MCF 10A (cell line): Measurements from ENCODE around the gene SLC22A1. TPM values are rescaled to one million over a fixed set of nuclear protein-coding genes. Genes with fewer than 3 reads are reported as not detected.
A peak's percentile ranks its signal among the peaks of the same experiment; 100 is the strongest.
"Not testable (repeated sequence)": the region's sequence is repeated elsewhere in the genome, so short reads cannot be mapped to it uniquely, and the experiment has no call there.

ENCODE experiments used
- BruUV-seq: library from RNA; stranded (reverse); fragments of 400-500 nt; replicated peaks from 2 replicates; lab custom pipeline; 2021; lab: Mats Ljungman, UMichigan
- CTCF ChIA-PET: fragments of 300-600 bp; sonication (Branson Sonifier 250); formaldehyde crosslinking; extraction: SDS; loops from one replicate; lab custom pipeline; 2021; ENCODE audit warnings: antibody characterized with exemption, inconsistent platforms; lab: Yijun Ruan, JAX
- POLR2A ChIA-PET: fragments of 300-600, 350-650 bp; sonication (Branson Sonifier 250); formaldehyde crosslinking; extraction: SDS; loops from one replicate; lab custom pipeline; 2020; ENCODE audit warnings: antibody characterized with exemption, inconsistent platforms; lab: Yijun Ruan, JAX
- DNase-seq: peaks from one replicate; pipeline ENCODE4 v3.0.0-alpha.2; 2018; ENCODE audit not compliant: unreplicated experiment
- H3K27ac Mint-ChIP-seq: one replicate; pipeline ENCODE4 v1.8.0; 2022; ENCODE audit warnings: mild to moderate bottlenecking, low read depth, mixed read lengths; ENCODE audit not compliant: unreplicated experiment
- H3K27me3 Mint-ChIP-seq: one replicate; pipeline ENCODE4 v1.8.0; 2022; ENCODE audit warnings: mixed read lengths; ENCODE audit not compliant: insufficient read depth, unreplicated experiment
- H3K36me3 Mint-ChIP-seq: one replicate; pipeline ENCODE4 v1.8.0; 2022; ENCODE audit warnings: mild to moderate bottlenecking, moderate library complexity, mixed read lengths; ENCODE audit not compliant: insufficient read depth, unreplicated experiment
- H3K4me1 Mint-ChIP-seq: one replicate; pipeline ENCODE4 v1.8.0; 2022; ENCODE audit warnings: mixed read lengths; ENCODE audit not compliant: insufficient read depth, unreplicated experiment
- H3K4me3 Mint-ChIP-seq: one replicate; pipeline ENCODE4 v1.8.0; 2022; ENCODE audit warnings: mild to moderate bottlenecking, moderate library complexity, mixed read lengths; ENCODE audit not compliant: unreplicated experiment
- H3K9me3 Mint-ChIP-seq: one replicate; pipeline ENCODE4 v1.8.0; 2022; ENCODE audit warnings: mixed read lengths; ENCODE audit not compliant: unreplicated experiment
- intact Hi-C: fragments of 100-400 bp; cut with micrococcal nuclease; formaldehyde crosslinking; loops from 2 replicates; pipeline ENCODE4 v1.14.1; 2022
- total RNA-seq: library from RNA; stranded (reverse); gene quantifications from 2 replicates; pipeline ENCODE4 v1.2.3, GENCODE V29; 2022
- TF ChIP-seq, protein P1 (sequence below): fragments of 200-600 bp; IDR thresholded peaks from one replicate; pipeline ENCODE4 v1.8.0; 2022; ENCODE audit warnings: antibody characterized with exemption, mild to moderate bottlenecking; ENCODE audit not compliant: unreplicated experiment

The SLC22A1 gene
- total RNA-seq, 1 experiment from 2014 or later, result 0.86 TPM

DNA sequence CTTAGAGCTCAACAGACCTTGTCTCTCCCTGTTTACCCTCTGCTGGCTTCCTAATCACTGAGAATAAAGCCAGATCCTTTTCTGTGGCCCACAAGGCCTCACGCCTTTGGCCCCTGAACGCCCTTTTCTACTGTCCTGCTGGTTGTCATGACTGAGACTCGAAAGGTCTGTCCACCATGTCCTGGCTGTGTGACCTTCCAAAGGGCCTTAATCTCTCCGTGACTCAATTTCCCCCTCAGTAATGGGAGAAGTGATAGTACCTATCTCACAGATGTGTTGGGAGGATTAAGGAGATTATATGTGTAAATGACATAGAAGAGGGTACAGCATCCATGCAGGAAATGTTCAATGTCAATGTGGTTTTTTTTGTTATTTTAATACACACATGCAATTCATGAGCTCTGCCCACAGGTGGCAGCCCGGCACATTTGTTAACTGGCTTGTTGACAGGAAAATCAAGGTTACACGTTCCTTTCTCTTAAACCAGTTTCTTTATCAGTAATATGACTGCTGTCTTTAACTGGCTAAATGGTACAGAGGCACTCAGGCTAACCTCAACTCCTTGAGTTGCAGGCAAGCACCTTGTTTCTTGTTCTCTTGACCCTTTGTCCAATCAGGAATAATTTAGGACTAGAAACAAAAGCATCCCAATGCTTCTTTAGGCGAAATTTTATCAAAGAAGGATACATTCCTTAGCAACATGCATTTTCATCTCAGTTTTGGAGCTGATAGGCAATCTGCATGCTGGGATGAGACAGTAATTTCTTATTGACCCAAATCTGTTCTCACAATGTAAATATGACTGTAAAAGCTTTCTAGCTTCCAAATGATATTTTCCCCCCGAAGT is 16.6 kb downstream of the SLC22A1 start:
- Mint-ChIP-seq H3K36me3 (peaks cover 7% of the 10 kb centered on the region), H3K4me1 (peaks cover 25% of the 10 kb centered on the region), H3K9me3 (no peaks in the 10 kb centered on the region), H3K27me3 (no peaks in the 10 kb centered on the region), H3K27ac (no peak overlapping the region), H3K4me3 (no peak overlapping the region)
- ChIA-PET POLR2A (interaction anchor here (0.5 to 1.4 kb wide), 7 partner anchors 9 to 318 kb away, joined by 3 to 6 read pairs (median 3); no protein-coding TSS in a partner anchor), CTCF (interaction anchor here (0.6 to 6.7 kb wide), 32 partner anchors 9 to 1083 kb away, joined by 3 to 91 read pairs (median 4); no protein-coding TSS in a partner anchor)
- TF ChIP-seq, protein P1, sequence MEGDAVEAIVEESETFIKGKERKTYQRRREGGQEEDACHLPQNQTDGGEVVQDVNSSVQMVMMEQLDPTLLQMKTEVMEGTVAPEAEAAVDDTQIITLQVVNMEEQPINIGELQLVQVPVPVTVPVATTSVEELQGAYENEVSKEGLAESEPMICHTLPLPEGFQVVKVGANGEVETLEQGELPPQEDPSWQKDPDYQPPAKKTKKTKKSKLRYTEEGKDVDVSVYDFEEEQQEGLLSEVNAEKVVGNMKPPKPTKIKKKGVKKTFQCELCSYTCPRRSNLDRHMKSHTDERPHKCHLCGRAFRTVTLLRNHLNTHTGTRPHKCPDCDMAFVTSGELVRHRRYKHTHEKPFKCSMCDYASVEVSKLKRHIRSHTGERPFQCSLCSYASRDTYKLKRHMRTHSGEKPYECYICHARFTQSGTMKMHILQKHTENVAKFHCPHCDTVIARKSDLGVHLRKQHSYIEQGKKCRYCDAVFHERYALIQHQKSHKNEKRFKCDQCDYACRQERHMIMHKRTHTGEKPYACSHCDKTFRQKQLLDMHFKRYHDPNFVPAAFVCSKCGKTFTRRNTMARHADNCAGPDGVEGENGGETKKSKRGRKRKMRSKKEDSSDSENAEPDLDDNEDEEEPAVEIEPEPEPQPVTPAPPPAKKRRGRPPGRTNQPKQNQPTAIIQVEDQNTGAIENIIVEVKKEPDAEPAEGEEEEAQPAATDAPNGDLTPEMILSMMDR, result peak; percentile 80
- BruUV-seq, result no TSS peak
- intact Hi-C loops, result loop anchor here (1.0 kb wide), 4 partner anchors 83 to 396 kb away; no protein-coding TSS in a partner anchor
- peak; percentile 73 for DNase-seq

DNA sequence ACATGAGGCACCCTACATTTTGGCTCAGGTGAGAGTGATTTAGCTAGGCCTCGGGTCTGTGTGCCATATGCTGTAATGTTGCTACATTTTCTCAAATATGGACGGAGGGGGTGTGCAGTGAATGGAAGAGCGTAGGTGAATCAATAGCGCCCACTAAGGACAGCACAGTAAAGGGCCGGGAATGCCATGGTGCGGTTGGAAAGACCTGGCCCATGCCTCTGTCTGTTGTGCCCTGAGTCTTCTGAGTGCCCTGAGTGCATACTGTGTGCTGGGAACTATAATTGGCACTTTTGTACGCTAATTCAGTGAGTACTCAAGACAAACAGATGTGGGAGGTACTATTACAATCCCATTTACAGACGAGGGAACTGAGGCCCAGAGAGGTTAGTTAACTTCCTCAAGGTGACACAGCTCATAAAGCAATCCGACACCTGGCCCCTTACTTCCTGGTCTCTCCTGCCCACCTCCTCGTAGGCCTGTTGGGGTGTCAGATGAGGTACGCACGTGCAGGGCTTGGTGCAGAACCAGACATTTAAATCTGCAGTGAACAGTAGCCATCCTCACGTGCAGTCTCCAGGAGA is 17.3 kb downstream of the SLC22A1 start:
- POLR2A ChIA-PET, result interaction anchor here (0.5 to 1.4 kb wide), 7 partner anchors 8 to 317 kb away, joined by 3 to 6 read pairs (median 3); no protein-coding TSS in a partner anchor
- H3K36me3 Mint-ChIP-seq, result peaks cover 7% of the 10 kb centered on the region
- no peak for DNase-seq
- TF ChIP-seq, protein P1, result no peak
- peaks cover under 1% of the 10 kb centered on the region for H3K9me3 Mint-ChIP-seq
- H3K4me3 Mint-ChIP-seq, result peak overlapping the region; percentile 23
- H3K27ac Mint-ChIP-seq, result no peak overlapping the region
- H3K27me3 Mint-ChIP-seq, result no peaks in the 10 kb centered on the region
- intact Hi-C loops, result loop anchor here (1.0 kb wide), 4 partner anchors 82 to 395 kb away; no protein-coding TSS in a partner anchor
- H3K4me1 Mint-ChIP-seq, result peaks cover 25% of the 10 kb centered on the region
- no TSS peak for BruUV-seq
- CTCF ChIA-PET, result interaction anchor here (0.6 to 6.7 kb wide), 27 partner anchors 11 to 1083 kb away, joined by 3 to 91 read pairs (median 4); no protein-coding TSS in a partner anchor

GRCh38 chr6:160139420-160139851 is 17.8 kb downstream of the SLC22A1 start:
- Mint-ChIP-seq H3K9me3 (peaks cover 6% of the 10 kb centered on the region), H3K4me1 (peaks cover 25% of the 10 kb centered on the region), H3K27me3 (no peaks in the 10 kb centered on the region), H3K27ac (no peak overlapping the region), H3K36me3 (peaks cover 11% of the 10 kb centered on the region), H3K4me3 (peak overlapping the region; percentile 23)
- BruUV-seq, result no TSS peak
- peak; percentile 91 for DNase-seq
- ChIA-PET CTCF (interaction anchor here (0.7 to 6.7 kb wide), 5 partner anchors 81 to 316 kb away, joined by 3 to 91 read pairs (median 5); no protein-coding TSS in a partner anchor), POLR2A (interaction anchor here (0.6 kb wide), 1 partner anchor 97 kb away, joined by 4 read pairs; no protein-coding TSS in a partner anchor)
- TF ChIP-seq, protein P1, result no peak
- intact Hi-C loops, result no loop called here

GRCh38 chr6:160140493-160140892 is 18.9 kb downstream of the SLC22A1 start:
- H3K4me1 Mint-ChIP-seq, result peaks cover 25% of the 10 kb centered on the region
- H3K4me3 Mint-ChIP-seq, intact Hi-C loops, H3K27ac Mint-ChIP-seq, BruUV-seq, H3K27me3 Mint-ChIP-seq, H3K9me3 Mint-ChIP-seq, DNase-seq: not testable (repeated sequence)
- peaks cover 13% of the 10 kb centered on the region for H3K36me3 Mint-ChIP-seq
- ChIA-PET CTCF (interaction anchor here (0.8 to 3.4 kb wide), 6 partner anchors 11 to 393 kb away, joined by 3 to 39 read pairs (median 4); no protein-coding TSS in a partner anchor), POLR2A (interaction anchor here (0.6 to 1.1 kb wide), 2 partner anchors 10 to 238 kb away, joined by 3 to 4 read pairs; no protein-coding TSS in a partner anchor)
